ENCODE measurements around the gene KIF4B. TPM values are rescaled to one million over a fixed set of nuclear protein-coding genes. Genes with fewer than 3 reads are reported as not detected.

The KIF4B gene
- total RNA-seq, 1 experiment from 2014 or later = 0.12 TPM

GRCh38 chr5:155027993-155028629, 14.6 kb downstream of the KIF4B start:
- H3K4me1 ChIP-seq (ENCODE audit: control insufficient read depth in 1 of 2, insufficient read depth in 2 of 2, low read length in 2 of 2) = no peaks in the 10 kb centered on the region
- peak; percentile 27 for DNase-seq (ENCODE audit: low read depth, low spot score)
- ATAC-seq = peak; percentile 96
- H3K4me3 ChIP-seq (replicated peaks in 1 of 2; ENCODE audit: low read depth in 1 of 2, low read length in 2 of 2) = no peak overlapping the region
- no peak overlapping the region for H3K9ac ChIP-seq (ENCODE audit: low read length)
- ChIA-PET RAD21 (ENCODE audit: low non-redundant PET in 1 of 2, low total read pairs in 2 of 2, uncharacterized antibody in 2 of 2, unreplicated experiment in 2 of 2) (interaction anchor here in 1 of 2 experiments (1.0 kb wide), 1 partner anchor 55 kb away, joined by 3 read pairs; no protein-coding TSS in a partner anchor), POLR2A (no interaction called here), CTCF (interaction anchor here (1.0 to 4.2 kb wide), 14 partner anchors 10 to 396 kb away, joined by 3 to 38 read pairs (median 3); no protein-coding TSS in a partner anchor)
- H3K9me3 ChIP-seq (ENCODE audit: control insufficient read depth in 1 of 2, insufficient read depth in 1 of 2, low read depth in 1 of 2, low read length in 2 of 2) = no peaks in the 10 kb centered on the region
- H3K27ac ChIP-seq (ENCODE audit: low read depth, low read length) = no peak overlapping the region
- H3K9me2 ChIP-seq (ENCODE audit: insufficient read depth) = no peaks in the 10 kb centered on the region
- no peaks in the 10 kb centered on the region; the same call in 1 of the 2 replicates for H3K27me3 ChIP-seq (ENCODE audit: insufficient read depth, low read length)
- no peaks in the 10 kb centered on the region for H4K20me1 ChIP-seq (ENCODE audit: insufficient read depth)
- intact Hi-C loops (cut with micrococcal nuclease) = loop anchor here (1.0 to 2.0 kb wide), 3 partner anchors 55 to 83 kb away; no protein-coding TSS in a partner anchor
- H3K36me3 ChIP-seq (ENCODE audit: control insufficient read depth in 1 of 2, insufficient read depth in 2 of 2, low read length in 2 of 2) = no peaks in the 10 kb centered on the region
- no TSS peak for BruUV-seq (replicated peaks)
- H3K79me2 ChIP-seq (ENCODE audit: insufficient read depth, low read length) = no peaks in the 10 kb centered on the region
- no peak overlapping the region for H3K4me2 ChIP-seq (ENCODE audit: low read length)
- TF ChIP-seq JUND (IDR thresholded peaks at IDR 0.05) (no peak), POLR2A (IDR thresholded peaks at IDR 0.05; ENCODE audit: borderline replicate concordance, extremely low read depth, insufficient read depth, insufficient read length) (no peak), REST (IDR thresholded peaks at IDR 0.05; ENCODE audit: low read depth) (no peak), EZH2 (IDR thresholded peaks at IDR 0.05) (no peak), ELF1 (IDR thresholded peaks at IDR 0.05; ENCODE audit: borderline replicate concordance, low read depth) (no peak), RAD21 (IDR thresholded peaks at IDR 0.05; ENCODE audit: low read depth) (peak; percentile 78), CTCF (IDR thresholded peaks at IDR 0.05 in 2 of 3, conservative IDR thresholded peaks at IDR 0.05 in 1 of 3; ENCODE audit: borderline replicate concordance in 1 of 3, insufficient read depth in 1 of 3, low read depth in 2 of 3, low read length in 2 of 3) (peak; percentile 52 to 56 (median 54); a peak in 5 of 6 replicates), MAX (IDR thresholded peaks at IDR 0.05) (no peak)
- no peak overlapping the region for H2AFZ ChIP-seq (ENCODE audit: low read depth, low read length, poor library complexity, severe bottlenecking)
